Lower leg skin (tissue), 3 donors: Measurements from ENCODE around the gene UBIAD1.

Experiments used
- CTCF ChIP-seq, 3 donors: fragments of 450-650 bp; IDR thresholded peaks; one replicate each; pipeline ENCODE4 v1.5.1; 2016; ENCODE audit warnings: antibody characterized with exemption in 3 of 3, mild to moderate bottlenecking in 3 of 3, moderate library complexity in 2 of 3
- POLR2A ChIP-seq, 2 donors: fragments of 450-650 bp; IDR thresholded peaks; one replicate each; pipeline ENCODE4 v1.6.1; 2016 to 2017; ENCODE audit warnings: antibody characterized with exemption in 2 of 2, mild to moderate bottlenecking in 1 of 2, moderate library complexity in 1 of 2

DNA sequence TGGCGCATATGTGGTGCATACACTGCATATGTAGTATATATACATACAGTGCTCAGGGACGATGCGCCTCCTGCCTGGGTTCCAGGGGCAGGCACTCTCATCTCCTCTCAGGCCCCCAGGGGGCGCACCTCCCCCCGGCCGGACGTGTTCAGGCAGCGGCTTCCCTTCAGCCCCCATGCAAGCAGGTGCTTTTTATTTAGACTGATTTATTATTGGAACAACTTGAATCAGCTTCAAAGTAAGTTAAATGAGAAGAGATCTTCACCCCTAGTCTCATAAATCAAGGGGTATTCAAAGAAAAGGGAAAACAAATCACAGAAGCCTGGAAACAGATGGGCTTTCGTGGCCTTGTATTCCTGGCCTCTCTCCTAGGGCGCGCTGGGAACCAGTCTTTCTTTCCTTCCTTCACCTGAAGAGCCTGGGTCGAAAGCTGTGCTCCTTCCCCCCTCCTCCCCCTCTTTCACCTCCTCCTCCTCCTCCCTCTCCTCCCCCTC is 64.6 kb downstream of the UBIAD1 start:
- TF ChIP-seq CTCF (IDR thresholded peaks at IDR 0.05) = no peak
- TF ChIP-seq POLR2A (IDR thresholded peaks at IDR 0.05) = no peak
